NT2/D1 (cell line): ENCODE measurements around the gene TMEM234.
A peak's percentile ranks its signal among the peaks of the same experiment; 100 is the strongest.

Source experiments
- DNase-seq: peaks from one replicate; pipeline ENCODE4 v3.0.0-alpha.2; 2011; ENCODE audit warnings: low read depth, low spot score
- H3K27me3 ChIP-seq: 2 replicates; pipeline ENCODE4 v1.6.0; 2011; ENCODE audit warnings: mild to moderate bottlenecking; ENCODE audit not compliant: insufficient read length, insufficient read depth
- H3K36me3 ChIP-seq: 2 replicates; pipeline ENCODE4 v1.6.1; 2011; ENCODE audit warnings: mild to moderate bottlenecking, low read length, mixed read lengths; ENCODE audit not compliant: insufficient read depth, insufficient read length
- H3K4me1 ChIP-seq: 2 replicates; pipeline ENCODE4 v1.5.1; 2011; ENCODE audit not compliant: insufficient read depth, insufficient read length
- H3K4me3 ChIP-seq: 2 replicates; pipeline ENCODE4 v1.5.1; 2011; ENCODE audit warnings: low read depth; ENCODE audit not compliant: insufficient read length
- H3K9ac ChIP-seq: 2 replicates; pipeline ENCODE4 v1.6.0; 2011; ENCODE audit warnings: low read depth; ENCODE audit not compliant: insufficient read length
- H3K9me3 ChIP-seq: 2 replicates; pipeline ENCODE4 v1.5.1; 2011; ENCODE audit warnings: mild to moderate bottlenecking, low read length; ENCODE audit not compliant: insufficient read depth
- SUZ12 ChIP-seq: IDR thresholded peaks from 2 replicates; pipeline ENCODE4 v1.6.1; 2011; ENCODE audit not compliant: insufficient read length, insufficient read depth; ENCODE audit errors: extremely low read depth
- YY1 ChIP-seq: IDR thresholded peaks from 2 replicates; pipeline ENCODE4 v1.6.1; 2011; ENCODE audit not compliant: insufficient read length, insufficient read depth
- ZNF274 ChIP-seq: IDR thresholded peaks from 2 replicates; pipeline ENCODE4 v1.6.1; 2011; ENCODE audit warnings: mild to moderate bottlenecking, low read depth, low read length

TMEM234 gene

DNA sequence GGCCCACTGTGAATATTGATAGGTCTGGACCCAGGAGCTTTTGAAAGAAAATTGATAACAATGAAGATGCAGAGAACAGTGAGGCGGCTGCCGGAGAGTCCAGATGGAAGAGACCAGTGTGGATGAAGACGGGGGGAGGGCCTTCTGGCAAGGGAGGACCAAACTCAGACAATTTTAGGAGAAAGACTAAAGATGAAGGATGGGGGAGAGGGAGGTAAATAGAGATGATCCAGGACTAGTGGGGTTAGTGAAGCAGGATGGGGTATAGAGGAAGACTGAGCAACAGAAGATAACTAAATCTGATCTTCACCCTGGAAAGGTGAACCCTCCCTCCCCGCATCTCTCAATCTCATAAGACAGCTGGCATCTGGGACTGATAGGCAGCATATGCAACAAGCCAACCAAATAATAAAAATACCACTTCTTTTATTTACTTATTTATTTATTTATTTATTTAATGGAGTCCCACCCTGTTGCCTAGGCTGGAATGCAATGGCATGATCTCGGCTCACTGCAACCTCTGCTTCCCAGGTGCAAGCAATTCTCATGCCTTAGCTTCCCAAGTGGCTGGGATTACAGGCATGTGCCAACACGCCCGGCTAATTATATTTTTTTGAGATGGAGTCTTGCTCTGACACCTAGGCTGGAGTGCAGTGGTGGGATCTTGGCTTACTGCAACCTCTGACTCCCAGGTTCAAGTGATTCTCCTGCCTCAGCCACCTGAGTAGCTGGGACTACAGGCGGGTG is 10.6 kb upstream of the TMEM234 start:
- Histone ChIP-seq H3K9ac (peak overlapping the region; percentile 29), H3K27me3 (no peaks in the 10 kb centered on the region), H3K36me3 (peaks cover 79% of the 10 kb centered on the region), H3K4me1 (no peaks in the 10 kb centered on the region), H3K4me3 (no peak overlapping the region), H3K9me3 (no peaks in the 10 kb centered on the region)
- no peak for DNase-seq
- TF ChIP-seq YY1 (no peak), SUZ12 (no peak), ZNF274 (no peak)

DNA sequence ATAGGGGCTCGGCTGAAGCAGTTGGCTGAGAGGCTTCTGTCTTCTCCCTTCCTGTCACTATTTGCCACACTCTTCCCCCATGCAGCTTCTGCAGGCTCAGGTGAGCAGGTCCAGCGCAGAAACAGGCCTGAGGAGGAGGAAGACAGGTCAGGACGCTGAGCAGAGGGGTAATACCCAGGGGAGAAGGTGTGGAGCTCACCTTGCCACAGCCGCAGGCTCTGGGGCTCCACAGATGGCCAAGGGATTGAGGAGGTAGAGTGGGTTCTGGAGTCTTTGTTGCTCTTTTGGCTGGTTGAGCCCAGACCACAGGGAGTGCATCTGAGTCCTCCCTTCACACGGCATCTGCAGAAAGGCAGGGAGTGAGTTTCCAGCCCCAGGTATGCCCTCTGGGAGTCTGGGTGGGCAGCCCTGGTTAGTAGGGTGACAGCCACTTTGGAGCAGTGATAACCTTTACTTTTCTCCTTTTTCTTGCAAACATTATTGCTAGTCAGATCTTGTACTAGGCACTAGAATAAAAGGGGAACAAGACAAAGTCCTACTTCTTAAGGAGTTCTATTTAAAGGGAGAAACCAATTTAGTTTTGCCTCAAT is 9.8 kb upstream of the TMEM234 start:
- TF ChIP-seq YY1, result no peak
- TF ChIP-seq ZNF274, result no peak
- no peak for TF ChIP-seq SUZ12
- no peaks in the 10 kb centered on the region for H3K27me3 ChIP-seq
- H3K4me3 ChIP-seq, result no peak overlapping the region
- no peak for DNase-seq
- H3K9ac ChIP-seq, result no peak overlapping the region
- no peaks in the 10 kb centered on the region for H3K9me3 ChIP-seq
- no peaks in the 10 kb centered on the region for H3K4me1 ChIP-seq
- peaks cover 85% of the 10 kb centered on the region for H3K36me3 ChIP-seq

DNA sequence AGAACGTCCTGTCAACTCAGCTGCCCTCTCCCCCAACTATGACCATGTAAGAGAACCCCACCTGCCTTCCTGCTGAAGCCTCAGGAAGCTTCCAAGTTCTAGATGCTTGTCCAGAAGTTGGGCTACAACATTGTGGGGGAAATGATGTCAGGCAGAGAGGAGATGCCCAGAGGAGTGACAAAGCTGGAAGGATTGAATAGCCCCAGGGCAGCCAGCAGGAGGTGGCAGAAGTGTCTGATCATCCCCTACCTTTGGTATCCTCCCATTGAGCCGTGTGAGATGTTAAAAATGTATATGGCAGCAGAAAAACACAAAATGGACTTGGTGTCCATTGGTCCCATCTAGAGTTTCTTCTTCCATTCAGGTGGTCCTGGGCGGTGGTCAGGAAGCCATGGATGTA is 6.6 kb upstream of the TMEM234 start:
- H3K4me3 ChIP-seq, result no peak overlapping the region
- H3K9ac ChIP-seq, result no peak overlapping the region
- H3K9me3 ChIP-seq, result no peaks in the 10 kb centered on the region
- no peak for DNase-seq
- peaks cover 94% of the 10 kb centered on the region for H3K36me3 ChIP-seq
- TF ChIP-seq SUZ12, result no peak
- no peak for TF ChIP-seq ZNF274
- TF ChIP-seq YY1, result no peak
- peaks cover 2% of the 10 kb centered on the region for H3K4me1 ChIP-seq
- no peaks in the 10 kb centered on the region for H3K27me3 ChIP-seq

DNA sequence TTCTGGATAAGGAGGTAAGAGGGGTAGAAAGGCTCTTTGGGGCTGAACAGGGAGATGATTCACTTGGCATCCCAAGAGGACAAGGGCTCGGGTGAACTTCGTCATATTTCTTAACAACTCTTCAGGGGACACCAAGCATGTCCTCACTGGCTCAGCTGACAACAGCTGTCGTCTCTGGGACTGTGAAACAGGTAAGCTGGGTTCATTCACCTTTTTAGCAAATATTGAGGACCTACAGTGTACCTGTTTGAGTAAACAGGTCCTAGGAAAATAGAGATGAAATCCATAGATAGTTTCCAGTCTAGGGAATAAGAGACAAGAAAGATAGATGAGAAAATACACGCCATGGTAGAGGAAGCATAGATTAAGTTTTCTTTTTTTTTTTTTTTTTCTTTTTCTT is 2.1 kb upstream of the TMEM234 start:
- no peak for TF ChIP-seq SUZ12
- no peak for TF ChIP-seq ZNF274
- no peak for TF ChIP-seq YY1
- Histone ChIP-seq H3K36me3 (peaks cover 73% of the 10 kb centered on the region), H3K9ac (peak overlapping the region; percentile 27), H3K9me3 (no peaks in the 10 kb centered on the region), H3K4me3 (no peak overlapping the region), H3K4me1 (peaks cover 13% of the 10 kb centered on the region), H3K27me3 (no peaks in the 10 kb centered on the region)
- no peak for DNase-seq

DNA sequence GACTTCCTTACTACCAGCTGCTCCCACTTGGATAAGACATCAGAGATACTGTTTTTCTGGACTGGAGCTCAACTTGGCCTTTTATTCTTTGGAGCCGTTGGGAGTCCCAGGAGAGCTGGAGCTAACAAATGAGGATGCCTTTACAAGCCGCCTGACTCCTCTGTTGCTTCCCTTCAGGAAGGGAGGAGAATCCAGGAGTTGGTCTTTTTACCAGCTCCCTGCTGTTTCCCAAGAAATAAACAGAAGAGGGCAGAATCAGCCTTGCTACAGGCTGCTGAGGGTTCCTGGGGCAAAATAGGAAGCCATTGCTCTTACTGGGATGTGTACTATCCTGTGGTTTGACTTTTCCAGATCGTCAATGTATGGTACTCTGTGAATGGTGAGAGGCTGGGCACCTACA is 1.5 kb upstream of the TMEM234 start:
- Histone ChIP-seq H3K36me3 (peaks cover 73% of the 10 kb centered on the region), H3K9me3 (no peaks in the 10 kb centered on the region), H3K4me3 (no peak overlapping the region), H3K27me3 (no peaks in the 10 kb centered on the region), H3K4me1 (peaks cover 13% of the 10 kb centered on the region), H3K9ac (peak overlapping the region; percentile 27)
- TF ChIP-seq ZNF274 (no peak), YY1 (no peak), SUZ12 (no peak)
- DNase-seq, result no peak

DNA sequence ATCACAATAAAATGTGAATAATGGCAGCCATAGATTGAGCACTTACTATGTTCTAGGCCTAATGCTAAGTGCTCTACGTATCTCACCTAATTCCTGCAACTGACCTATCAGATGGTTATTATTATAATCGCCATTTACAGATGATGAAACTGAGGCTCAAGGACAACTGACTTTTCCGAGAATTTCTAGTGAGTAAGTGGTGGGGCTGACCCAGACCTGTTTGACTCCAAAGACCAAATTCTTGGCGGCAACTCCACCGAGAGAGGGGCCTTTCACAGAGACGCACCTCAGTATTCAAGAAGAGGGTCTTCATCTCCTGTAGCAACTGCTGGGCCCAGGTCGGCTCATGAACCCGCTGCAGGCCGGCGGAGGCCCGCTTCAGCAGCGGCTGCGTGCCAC is 573 bp downstream of the TMEM234 start:
- H3K9ac ChIP-seq, result peak overlapping the region; percentile 97
- no peaks in the 10 kb centered on the region for H3K27me3 ChIP-seq
- H3K4me3 ChIP-seq, result peak overlapping the region; percentile 91
- H3K36me3 ChIP-seq, result peaks cover 69% of the 10 kb centered on the region
- TF ChIP-seq YY1 (no peak), SUZ12 (no peak), ZNF274 (no peak)
- DNase-seq, result no peak
- H3K9me3 ChIP-seq, result no peaks in the 10 kb centered on the region
- peaks cover 13% of the 10 kb centered on the region for H3K4me1 ChIP-seq

DNA sequence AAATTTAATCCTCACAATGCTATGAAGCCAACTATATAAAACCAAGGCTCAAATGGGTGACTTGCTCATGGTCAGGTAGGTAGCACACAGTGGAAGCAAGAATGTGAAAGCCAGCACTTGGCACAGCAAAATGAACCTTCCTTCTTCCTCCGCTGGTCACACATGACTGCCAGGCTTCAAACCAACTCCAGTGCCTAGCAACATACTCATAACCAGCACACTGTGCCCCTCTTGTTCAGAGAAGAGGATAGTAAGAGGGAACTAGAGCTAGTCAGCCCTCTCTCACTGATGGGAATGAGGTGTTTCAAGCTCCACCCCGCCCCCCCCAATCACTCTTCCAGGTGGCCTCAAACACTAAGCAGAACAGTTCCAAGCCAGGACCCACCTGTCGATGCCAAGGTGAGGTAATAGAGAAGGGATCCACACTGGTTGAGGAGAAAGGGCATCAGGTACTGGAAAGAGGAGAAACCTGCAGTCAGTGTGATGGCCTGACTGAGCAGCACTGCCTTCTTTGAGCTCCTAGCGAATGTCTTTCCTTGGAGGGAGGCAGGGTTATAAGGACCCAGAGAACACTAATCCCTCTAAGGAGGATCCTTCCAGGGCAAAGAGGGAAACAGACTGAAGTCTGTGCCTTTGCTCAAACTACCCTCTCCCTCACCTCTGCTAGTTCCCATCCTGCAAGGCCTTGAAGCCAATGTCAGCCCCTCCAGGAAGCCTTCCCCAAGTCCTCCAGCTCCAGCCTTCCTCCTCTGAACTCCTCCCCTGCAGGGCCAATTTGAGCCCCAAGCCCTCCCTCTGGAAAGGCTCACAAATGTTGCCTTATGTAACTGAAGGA is 1.2 kb downstream of the TMEM234 start:
- peaks cover 69% of the 10 kb centered on the region for H3K36me3 ChIP-seq
- H3K4me3 ChIP-seq, result peak overlapping the region; percentile 91
- no peaks in the 10 kb centered on the region for H3K27me3 ChIP-seq
- peak overlapping the region; percentile 97 for H3K9ac ChIP-seq
- no peaks in the 10 kb centered on the region for H3K9me3 ChIP-seq
- TF ChIP-seq ZNF274, result no peak
- no peak for TF ChIP-seq SUZ12
- TF ChIP-seq YY1, result no peak
- H3K4me1 ChIP-seq, result peaks cover 16% of the 10 kb centered on the region
- DNase-seq, result no peak
